Measurements from ENCODE around the gene BTBD16.

The BTBD16 gene

GRCh38 chr10:122376364-122376961 is 105.4 kb downstream of the BTBD16 start:
- DNase-seq = no peak

- DNase-seq = no peak
Measured at GRCh38 chr10:122379041-122379440, 107.9 kb downstream of the BTBD16 start.

DNA sequence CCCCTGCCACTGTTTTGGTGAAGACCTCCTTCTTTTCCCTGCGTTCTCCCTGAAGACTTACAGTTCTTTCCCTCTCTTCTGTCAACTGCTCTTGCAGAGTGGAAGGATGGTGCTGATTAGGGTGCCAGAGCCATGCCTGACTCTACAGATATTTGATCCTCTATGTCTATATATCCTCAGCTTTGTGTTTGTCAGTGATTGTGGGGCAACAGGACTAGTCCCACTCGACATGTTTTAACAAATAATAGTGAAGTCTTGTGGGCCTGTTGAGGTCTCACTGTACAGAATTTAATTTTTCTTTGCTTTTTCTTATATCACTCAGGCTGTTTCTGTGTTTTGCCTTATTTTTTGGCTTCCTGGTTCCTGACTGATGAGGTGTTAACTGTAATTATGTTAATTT is 108.4 kb downstream of the BTBD16 start:
- DNase-seq = no peak

DNA sequence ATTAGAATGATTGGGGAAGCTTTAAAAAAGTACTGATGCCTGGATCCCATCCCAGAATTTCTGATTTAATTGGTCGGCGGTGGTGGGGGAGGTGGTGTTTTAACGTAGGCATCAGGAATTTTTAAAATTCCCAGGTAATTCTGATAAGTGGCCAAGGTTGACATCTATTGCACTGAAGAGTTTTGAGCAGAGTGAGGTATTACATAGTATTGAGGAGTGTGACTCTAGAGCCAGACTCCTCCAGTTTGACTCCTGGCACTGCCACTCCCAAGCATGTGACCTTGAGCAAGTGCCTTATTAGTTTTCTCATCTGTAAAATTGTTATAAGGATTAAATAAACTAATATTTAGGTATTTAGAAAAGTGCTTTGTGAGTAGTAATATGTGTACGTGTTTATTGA is 109.6 kb downstream of the BTBD16 start:
- no peak for DNase-seq

DNA sequence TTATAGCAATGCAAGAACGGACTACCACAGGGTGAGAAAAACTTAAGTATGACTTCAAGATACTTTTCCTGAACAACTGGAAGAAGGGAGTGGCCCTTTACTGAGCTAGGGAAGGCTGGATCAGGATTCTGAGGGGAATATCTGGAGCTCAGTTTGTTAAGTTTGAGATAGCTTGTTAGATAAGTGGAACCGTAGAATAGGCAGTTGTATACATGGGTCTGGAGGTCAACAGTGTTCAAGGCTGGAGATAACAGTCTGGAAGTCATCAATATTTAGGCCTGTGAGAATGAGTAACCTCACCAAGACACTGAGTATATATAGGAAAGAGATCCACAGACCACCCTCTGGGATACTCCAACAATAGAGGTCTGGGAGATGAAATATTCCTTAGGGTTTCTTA is 110.6 kb downstream of the BTBD16 start:
- no peak for DNase-seq

- DNase-seq = no peak
Measured at GRCh38 chr10:122386514-122386913, 115.4 kb downstream of the BTBD16 start.

DNA sequence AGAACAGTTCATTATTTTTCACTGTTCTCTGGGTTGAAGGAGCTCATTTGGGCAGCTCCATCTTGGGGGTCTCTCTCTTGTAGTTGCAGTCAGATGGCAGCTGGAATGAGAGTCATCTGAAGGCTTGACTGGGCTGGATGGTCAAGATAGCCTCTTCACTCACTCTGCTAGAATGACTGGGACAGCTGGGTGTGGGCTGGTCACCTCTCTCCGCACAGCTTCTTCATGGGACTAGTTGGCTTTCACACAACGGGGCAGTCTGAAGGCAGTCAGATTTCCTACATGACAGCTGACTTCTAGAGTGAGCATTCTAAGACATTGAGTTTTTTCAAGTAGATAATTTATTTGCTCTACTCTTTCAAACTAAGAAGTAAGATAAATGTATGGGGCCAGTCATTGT is 116.5 kb downstream of the BTBD16 start:
- DNase-seq = no peak
